A549 treated with CpdA at 1 μM for 4 hours (cell line): ENCODE results near the gene PLXNB2. TPM values are rescaled to one million over a fixed set of nuclear protein-coding genes. Genes with fewer than 3 reads are reported as not detected.

ENCODE experiments used
- total RNA-seq: library from RNA; stranded (reverse); fragments of 200-300 nt; extraction: Qiagen RNA extraction; gene quantifications from 5 replicates; pipeline ENCODE4 v1.2.3, GENCODE V29; 2022; ENCODE audit warnings: low read depth

Gene PLXNB2, protein sequence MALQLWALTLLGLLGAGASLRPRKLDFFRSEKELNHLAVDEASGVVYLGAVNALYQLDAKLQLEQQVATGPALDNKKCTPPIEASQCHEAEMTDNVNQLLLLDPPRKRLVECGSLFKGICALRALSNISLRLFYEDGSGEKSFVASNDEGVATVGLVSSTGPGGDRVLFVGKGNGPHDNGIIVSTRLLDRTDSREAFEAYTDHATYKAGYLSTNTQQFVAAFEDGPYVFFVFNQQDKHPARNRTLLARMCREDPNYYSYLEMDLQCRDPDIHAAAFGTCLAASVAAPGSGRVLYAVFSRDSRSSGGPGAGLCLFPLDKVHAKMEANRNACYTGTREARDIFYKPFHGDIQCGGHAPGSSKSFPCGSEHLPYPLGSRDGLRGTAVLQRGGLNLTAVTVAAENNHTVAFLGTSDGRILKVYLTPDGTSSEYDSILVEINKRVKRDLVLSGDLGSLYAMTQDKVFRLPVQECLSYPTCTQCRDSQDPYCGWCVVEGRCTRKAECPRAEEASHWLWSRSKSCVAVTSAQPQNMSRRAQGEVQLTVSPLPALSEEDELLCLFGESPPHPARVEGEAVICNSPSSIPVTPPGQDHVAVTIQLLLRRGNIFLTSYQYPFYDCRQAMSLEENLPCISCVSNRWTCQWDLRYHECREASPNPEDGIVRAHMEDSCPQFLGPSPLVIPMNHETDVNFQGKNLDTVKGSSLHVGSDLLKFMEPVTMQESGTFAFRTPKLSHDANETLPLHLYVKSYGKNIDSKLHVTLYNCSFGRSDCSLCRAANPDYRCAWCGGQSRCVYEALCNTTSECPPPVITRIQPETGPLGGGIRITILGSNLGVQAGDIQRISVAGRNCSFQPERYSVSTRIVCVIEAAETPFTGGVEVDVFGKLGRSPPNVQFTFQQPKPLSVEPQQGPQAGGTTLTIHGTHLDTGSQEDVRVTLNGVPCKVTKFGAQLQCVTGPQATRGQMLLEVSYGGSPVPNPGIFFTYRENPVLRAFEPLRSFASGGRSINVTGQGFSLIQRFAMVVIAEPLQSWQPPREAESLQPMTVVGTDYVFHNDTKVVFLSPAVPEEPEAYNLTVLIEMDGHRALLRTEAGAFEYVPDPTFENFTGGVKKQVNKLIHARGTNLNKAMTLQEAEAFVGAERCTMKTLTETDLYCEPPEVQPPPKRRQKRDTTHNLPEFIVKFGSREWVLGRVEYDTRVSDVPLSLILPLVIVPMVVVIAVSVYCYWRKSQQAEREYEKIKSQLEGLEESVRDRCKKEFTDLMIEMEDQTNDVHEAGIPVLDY (N-terminal part only)
- 93.1 to 128 TPM (median 108 TPM) in 5 replicates for total RNA-seq

DNA sequence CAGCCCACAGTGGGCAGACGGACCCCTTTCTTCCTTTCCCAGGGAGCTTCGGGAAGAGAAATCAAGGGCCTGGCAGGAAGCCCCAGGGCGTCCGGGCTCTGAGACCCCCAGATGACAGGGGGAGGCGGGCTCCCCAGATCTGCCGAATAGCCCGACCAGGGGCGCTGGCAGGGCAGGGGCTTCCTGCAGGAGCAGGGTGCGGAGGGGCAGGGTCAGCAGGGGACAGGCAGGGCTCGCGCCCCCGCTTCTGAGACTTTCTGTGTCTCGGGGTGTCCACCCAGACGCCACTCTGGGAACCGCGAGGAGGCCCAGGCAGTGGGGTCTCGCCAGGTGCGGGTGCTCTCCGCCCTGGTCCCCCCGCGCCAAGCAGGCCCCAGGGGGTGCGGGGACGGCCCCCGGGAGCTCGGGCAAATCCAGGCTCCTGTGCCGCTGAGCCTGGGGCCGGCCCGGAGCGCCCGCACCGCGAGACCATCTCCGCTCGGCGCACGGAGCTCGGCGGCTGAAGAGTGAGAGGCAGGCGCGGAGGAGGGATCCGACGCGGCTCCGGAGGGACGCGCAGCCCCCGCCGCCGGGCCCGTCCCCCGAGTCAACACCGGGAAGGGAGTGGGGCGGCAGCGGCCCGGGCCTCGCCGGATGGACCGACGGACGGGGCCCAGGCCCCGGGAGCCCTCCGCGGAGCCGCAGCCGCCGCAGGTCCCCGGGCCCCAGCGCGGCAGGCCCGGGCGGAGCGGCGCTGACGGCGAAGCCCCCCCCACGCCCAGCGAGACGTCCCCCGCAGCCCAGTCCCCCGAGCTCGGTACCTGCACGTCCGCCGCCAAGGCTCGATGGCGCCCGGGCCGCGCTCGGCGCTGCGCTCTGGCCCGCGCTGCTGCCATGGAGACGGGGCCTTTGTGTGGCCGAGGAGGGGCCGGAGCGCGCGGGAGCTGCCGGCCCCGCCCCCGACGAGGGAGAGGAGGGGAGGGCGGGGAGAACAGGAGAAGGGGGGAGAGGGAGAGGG, at the start of gene PLXNB2:
Gene PLXNB2, minus strand, starts transcription at position 894 of the 997 bp plus-strand sequence. CDS start 17,062 bp downstream, outside the sequence.

DNA sequence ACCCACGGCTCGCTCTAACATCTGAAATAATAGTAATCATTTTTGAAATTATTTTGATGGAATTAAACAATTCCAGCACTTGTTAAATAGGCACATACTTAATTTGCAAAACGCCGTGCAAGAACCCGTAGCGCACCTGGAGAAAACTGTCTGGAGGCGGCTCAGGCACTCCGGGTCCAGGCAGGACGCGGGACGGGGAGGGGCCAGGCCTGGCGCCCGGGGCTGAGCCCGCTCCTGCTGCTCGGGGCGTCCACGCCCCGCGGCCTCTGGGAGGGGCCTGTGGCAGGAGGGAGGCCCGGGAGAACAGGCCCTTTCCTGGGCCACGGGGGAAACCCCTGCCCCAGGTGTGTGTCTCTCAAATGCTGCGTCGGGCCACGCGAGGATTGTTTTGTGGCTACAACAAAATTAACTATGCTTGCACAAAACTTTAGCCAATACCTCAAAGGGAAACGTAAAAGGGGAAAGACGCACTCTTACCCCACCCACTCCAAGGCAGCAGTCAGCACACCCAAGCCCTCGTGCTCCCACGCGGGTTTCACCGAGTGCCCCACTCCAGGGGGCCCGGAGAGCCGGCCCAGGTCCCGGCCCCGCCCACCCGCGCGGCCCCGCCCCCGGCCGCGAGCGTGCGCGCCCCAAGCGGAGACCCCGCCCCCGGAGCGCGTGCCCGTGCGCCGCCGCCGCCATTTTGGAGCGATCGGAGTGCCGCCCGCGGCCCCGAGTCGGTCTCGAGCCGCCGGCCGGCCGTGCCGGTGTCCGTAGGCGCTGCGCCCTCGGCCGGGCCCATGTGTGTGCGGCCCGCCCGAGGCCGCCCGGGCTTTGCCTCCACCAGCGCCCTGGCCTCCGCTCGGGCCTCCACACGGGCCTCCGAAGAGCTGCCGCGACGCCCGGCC, 35.5 kb upstream of the PLXNB2 start, which contains the start of gene PPP6R2:
Gene PPP6R2, plus strand, starts transcription at position 677 of the 890 bp plus-strand sequence. CDS start 50,582 bp downstream, outside the sequence.

DNA sequence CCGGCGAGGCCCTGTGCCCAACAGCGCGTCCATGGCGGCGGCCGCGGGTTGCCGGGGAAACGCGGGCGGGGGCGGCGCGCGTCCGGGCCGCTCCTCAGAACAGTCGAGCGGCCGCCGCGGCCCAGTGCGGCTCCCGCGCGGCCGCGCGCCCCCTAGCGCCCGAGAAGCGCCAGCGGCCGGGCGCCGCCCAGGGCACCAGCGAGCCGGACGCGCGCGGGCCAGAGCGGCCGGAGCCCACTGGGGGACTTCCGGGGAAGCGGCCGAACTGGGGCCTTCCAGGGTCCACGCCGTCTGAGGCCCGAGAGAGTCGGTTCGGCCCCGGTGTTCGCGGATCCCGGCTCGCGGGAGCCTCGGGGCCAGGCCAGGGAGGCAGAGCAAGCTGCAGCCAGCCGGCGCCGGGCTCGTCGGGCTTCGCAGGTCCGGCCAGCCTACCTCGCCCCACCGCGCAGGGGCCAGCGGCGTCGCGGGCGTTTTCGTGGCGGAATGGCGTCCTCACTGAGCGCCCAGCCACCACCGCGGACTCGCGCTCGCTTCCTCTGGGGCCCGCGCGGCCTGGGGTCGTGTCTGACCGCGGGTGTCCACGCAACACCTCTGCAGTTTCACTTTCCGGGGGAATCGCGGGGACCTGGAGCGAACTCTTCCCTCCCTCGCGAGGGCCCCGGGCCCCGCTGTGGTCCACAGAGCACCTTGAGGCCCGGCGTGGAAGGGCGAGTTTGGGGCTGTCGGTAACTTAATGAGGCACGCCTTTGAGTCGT, 19.7 kb upstream of the PLXNB2 start, which contains the start of gene DENND6B:
Gene DENND6B, minus strand, starts transcription at position 57 of the 755 bp plus-strand sequence. Its CDS starts 24 bp downstream, at position 33.

DNA sequence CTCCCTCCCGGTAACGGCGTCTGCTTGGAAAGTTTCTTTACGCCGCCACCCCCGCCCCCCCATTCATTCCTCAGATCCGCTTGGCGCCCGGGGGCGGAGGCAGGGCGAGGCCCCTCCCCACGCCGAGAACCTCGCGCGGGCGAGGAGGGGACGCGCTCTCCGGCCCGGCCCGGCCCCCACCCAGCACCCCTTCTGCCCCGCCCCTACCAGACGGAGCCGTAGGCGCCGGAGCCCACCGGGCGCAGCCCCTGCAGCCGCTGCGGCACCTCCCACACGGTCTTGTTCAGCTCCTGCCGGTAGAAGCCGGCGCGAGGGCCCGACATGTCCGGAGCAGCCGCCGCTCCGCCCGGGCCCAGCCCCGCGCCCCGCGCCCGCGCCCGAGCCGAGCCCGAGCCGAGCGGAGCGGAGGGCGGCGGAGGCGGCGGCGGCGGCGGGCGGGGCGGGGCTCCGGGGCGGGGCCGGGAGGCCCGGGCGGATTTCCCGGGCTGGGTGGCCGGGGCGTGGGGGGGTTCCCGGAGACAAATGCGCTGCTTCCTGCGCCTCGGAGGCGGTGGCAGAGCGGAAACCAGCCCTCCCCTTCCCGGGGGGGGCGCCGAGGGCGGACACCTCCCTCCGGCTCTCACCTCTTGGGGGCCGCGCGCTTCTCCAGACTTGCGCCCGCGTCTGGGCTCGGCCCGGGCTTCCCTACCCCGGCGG, 37.3 kb downstream of the PLXNB2 start, which contains the start of gene MAPK11:
Gene MAPK11, minus strand, starts transcription at position 411 of the 696 bp plus-strand sequence. Its CDS starts 88 bp downstream, at position 323.

DNA sequence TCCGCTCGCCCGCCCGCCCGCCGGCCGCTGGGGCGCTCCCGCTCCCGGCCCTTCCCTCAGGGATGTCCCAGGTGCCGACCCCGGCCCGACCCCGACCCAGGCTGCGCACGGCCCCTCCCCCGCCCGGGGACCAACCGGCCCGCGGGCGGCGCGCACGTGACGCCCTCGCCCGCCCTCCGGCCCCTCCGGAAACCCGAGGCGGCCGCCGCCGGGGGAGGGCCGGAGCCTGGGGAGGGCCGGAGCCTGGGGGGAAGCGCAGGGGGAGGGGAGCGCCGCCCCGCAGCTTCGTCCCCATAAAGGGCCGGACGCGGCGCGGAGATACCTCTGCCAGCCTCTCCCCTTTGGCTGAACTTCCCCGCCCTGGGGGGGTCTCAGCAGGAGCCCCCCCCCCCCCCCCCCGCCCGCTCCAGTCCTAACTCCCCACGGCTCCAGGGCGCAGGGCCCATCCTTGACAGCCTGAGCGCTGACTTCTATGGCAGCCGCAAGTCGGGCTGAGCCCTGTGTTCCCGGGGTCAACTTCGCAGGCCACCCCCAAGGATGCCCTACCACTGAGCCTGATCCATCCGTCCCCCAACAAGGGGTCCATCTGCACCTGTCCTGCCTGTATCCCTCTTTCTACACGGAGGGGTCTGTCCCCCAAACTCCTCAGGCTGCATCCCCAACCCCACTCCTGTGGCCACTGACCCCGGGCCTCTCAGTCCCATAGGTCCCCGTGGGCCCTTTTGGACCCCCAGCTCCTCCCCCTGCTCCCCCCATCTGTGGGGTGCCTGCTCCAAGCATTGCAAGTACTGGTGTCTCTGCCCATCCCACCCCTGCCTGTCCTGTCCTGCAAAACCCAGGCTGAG, 45.6 kb downstream of the PLXNB2 start, which contains the start of gene MAPK12:
Gene MAPK12, minus strand, starts transcription at position 69 of the 845 bp plus-strand sequence. CDS start 174 bp downstream, outside the sequence.

DNA sequence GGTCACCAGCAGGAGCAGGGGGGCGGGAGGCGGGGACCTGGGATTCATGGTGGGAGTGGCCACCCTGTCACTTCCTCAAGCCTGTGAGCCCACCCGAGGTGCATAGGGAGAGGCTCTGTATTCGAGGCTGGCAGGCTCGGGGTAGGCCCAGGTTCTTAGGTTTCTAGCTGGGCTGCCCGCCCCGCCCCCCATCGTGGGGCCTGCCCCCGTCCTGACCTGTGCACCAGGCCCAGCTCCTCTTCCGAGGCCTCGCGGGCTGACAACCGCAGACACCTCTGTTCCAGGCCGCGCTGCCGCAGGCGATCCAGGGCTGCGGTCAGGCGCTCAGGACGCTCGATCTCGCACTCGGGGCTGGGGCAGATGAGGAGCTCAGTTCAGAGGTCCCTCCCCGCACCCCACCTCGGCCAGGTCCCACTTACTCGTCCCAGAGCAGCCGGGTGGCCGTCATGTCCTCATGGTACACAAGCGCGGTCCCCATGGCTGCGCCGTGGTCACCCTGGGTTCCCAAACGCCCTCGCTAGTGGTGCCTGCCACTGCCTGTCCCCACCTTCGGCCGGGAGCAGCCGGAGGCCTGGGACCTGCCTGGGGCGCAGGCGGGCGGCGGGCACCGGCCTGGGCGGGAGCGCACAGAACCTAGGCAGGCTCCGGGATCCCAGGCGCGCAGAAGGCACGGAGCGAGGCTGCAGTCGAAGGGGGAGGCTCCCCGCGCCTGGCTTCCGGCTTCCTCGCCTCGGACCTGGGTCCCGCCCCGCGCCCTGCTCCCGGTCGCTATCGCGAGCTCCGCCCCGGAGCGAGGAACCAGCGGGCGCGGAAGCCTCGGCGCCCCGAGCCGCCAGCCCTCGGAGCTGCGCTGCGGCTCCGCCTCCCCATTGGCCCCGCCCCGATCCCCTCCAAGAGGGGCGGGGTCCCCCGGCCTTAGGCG, 56.6 kb downstream of the PLXNB2 start, which contains the start of gene HDAC10:
Gene HDAC10, minus strand, starts transcription at position 711 of the 922 bp plus-strand sequence. Its CDS starts 233 bp downstream, at position 478.

DNA sequence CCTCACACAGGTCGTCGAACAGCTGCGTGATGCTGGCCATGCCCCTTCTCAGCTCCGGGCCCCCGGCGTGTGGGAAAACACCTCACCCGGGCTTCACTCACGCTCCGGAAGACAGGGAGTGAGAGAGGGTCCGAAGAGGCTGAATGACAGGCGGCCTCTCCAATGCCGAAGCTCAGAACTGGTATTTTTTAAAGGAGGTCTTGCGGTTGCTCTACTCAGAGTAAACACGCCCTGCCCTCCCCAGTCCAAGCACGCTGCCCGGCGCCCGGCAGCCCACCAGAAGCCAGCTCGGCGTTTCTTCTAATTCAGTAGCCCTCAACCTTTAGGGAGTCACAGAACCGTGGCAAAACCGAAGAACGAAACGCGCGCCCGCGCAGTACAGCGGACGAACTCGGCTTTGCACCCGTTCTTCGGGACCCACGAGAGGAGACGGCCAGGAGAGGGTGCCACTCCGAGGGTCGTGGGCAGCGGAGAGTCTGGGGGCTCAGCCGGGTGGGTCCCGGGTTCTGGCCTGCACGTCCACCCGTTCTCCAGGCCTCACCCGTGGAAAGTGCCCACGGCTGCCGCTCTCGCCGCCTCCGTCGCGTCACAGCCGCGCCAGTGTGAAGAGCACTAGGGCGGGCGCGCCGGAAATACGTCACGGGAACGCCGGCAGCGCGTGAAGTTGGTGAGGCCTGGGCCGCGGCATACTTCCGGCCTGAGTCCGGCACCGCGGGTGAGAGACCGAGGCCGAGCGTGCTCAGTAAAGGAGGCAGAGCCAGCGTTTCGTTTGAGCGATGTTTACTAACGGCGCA, 62.8 kb downstream of the PLXNB2 start, which contains the start of gene TUBGCP6:
Gene TUBGCP6, minus strand, starts transcription at position 604 of the 794 bp plus-strand sequence. Its CDS starts 564 bp downstream, at position 40.

Other genes with a start within 250 kb of the PLXNB2 start
- not detected in 5 replicates for gene TTLL8, start 249.3 kb downstream of the PLXNB2 start, total RNA-seq
- 0.06 to 0.07 TPM (median 0.07 TPM) in 3 of 5 replicates, not detected in the others for gene MLC1, start 222.2 kb downstream of the PLXNB2 start, total RNA-seq
- not detected in 5 replicates for gene MOV10L1, start 217.6 kb downstream of the PLXNB2 start, total RNA-seq
- 6.2 to 7.7 TPM (median 7.0 TPM) in 5 replicates for gene PANX2, start 136.9 kb downstream of the PLXNB2 start, total RNA-seq
- gene TRABD, start 121.7 kb downstream of the PLXNB2 start, total RNA-seq: 23.5 to 41.4 TPM (median 35.1 TPM) in 5 replicates
- gene SELENOO, start 106.6 kb downstream of the PLXNB2 start, total RNA-seq: 13.1 to 22.1 TPM (median 17.1 TPM) in 5 replicates
- gene TUBGCP6, start 62.6 kb downstream of the PLXNB2 start, total RNA-seq: 7.2 to 13.0 TPM (median 9.8 TPM) in 5 replicates
- 7.9 to 14.0 TPM (median 12.2 TPM) in 5 replicates for gene HDAC10, start 56.4 kb downstream of the PLXNB2 start, total RNA-seq
- gene MAPK12, start 46.0 kb downstream of the PLXNB2 start, total RNA-seq: 18.0 to 24.9 TPM (median 23.4 TPM) in 5 replicates
- gene MAPK11, start 37.3 kb downstream of the PLXNB2 start, total RNA-seq: 4.5 to 7.4 TPM (median 7.0 TPM) in 5 replicates
- gene DENND6B, start 19.4 kb upstream of the PLXNB2 start, total RNA-seq: 2.2 to 3.4 TPM (median 2.8 TPM) in 5 replicates
- 9.3 to 13.6 TPM (median 13.2 TPM) in 5 replicates for gene PPP6R2, start 35.7 kb upstream of the PLXNB2 start, total RNA-seq
- gene SBF1, start 167.4 kb upstream of the PLXNB2 start, total RNA-seq: 17.7 to 27.3 TPM (median 24.6 TPM) in 5 replicates
- gene ADM2, start 173.9 kb upstream of the PLXNB2 start, total RNA-seq: 0.49 to 0.87 TPM (median 0.50 TPM) in 5 replicates
- gene MIOX, start 179.2 kb upstream of the PLXNB2 start, total RNA-seq: 0.05 TPM in 1 of 5 replicates, not detected in the others
- gene LMF2, start 200.1 kb upstream of the PLXNB2 start, total RNA-seq: 30.4 to 50.1 TPM (median 44.1 TPM) in 5 replicates
- gene NCAPH2, start 200.6 kb upstream of the PLXNB2 start, total RNA-seq: 33.4 to 40.4 TPM (median 37.2 TPM) in 5 replicates
- 1.9 to 6.1 TPM (median 4.8 TPM) in 5 replicates for gene SCO2, start 218.0 kb upstream of the PLXNB2 start, total RNA-seq
- gene TYMP, start 222.4 kb upstream of the PLXNB2 start, total RNA-seq: 11.3 to 21.2 TPM (median 18.6 TPM) in 5 replicates
- gene KLHDC7B, start 238.3 kb upstream of the PLXNB2 start, total RNA-seq: 0.02 to 0.05 TPM (median 0.05 TPM) in 3 of 5 replicates, not detected in the others